Activated CD8-positive, alpha-beta memory T cell treated with anti-CD3 and anti-CD28 coated beads for 48 hours (primary cell): ENCODE data around the gene PPP1R14C.

Experiments
- DNase-seq, 3 experiments: peaks; one replicate each; pipeline ENCODE4 v3.0.0-alpha.2; 2020; ENCODE audit warnings: low read depth in 2 of 3, low spot score in 2 of 3

PPP1R14C gene

DNA sequence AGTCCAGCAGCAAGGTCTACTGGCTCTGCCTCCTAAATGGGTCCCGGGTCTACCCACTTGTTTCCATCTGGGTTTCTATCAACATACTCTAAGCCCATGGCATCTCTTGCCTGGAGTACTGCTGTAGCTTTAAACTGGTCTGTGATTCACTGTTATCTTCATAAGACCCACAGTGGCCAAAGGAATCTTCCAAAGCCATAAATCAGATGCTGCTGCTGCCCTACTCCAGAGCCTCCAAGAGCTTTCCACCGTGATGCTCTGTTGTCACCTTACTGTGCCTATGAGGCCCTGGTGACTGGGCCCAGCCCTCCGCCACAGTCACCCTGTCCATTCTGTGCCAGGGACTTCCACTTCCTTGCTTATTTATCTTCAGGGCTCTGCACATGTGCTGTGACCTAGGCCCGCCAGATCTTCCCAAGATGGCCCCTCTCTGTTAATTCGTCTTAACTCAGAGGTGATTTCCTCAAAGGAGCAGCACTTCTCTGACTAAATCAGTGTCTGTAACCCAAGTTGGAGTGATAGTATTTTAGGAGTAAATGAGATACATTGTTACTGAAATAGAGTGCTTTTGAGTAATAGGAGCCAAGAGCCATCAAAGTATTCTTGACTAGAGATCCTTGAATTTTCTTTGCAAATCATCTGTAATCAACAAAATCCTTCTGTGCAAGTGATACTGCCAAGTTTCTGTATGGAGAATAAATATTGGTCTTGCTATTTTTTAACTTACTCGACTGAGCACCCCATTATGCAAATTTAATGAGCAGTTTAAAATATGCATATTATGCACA is 102.5 kb downstream of the PPP1R14C start:
- no peak for DNase-seq

DNA sequence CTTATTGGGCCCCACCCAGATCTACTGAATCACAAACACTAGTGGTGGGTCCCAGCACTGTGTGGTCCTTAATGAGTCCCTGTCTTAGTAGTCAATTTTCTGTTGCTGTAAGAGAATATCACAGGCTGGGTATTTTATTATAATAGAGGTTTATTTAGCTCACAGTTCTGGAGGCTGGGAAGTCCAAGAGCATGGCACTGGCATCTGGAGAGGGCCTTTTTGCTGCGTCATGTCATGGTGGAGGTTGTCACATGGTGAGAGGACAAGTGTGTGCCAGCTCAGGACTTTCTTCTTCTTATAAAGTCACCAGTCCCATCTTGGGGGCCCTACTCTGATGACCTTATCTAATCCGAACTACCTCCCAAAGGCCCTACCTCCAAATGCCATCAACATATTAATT is 105.0 kb downstream of the PPP1R14C start:
- DNase-seq: no peak

GRCh38 chr6:150248300-150248699 is 105.5 kb downstream of the PPP1R14C start:
- no peak for DNase-seq

DNA sequence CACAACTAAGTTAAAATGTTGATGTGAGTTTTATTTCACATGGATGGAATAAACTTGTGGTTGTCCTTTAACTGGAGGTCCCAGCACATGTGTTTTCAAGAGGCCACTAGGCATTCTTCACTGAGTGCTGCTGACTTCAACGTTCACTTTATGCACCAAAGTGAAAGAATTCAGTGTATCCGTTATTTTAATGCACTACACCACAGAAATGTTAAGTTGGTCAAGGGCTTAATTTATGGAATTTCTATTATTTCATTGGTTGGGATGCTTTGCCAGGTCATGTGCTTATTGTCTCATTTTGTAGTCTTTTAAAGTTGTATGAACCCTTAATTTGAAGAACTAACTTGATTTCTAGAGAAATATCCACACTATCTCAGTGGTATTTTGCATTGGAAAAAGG is 106.4 kb downstream of the PPP1R14C start:
- DNase-seq: no peak

DNA sequence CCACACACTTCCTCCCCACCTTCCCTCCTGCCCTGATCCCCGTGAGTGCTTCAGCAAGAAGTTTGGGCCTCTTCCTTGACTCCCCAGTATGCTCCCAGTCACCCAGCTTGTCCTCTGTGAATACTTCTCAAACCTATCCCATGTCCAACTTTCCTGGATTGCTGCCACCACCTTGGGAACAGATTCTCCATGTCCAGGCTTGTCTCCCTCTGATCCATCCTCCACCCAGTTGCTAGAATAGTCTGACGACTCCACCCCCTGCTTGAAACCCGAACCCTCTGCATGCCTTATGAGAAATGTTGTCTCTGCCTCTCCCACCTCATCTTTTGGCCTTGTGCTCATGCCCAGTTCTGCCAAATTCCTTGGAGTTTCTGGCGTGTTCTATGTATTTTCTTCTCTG is 108.0 kb downstream of the PPP1R14C start:
- DNase-seq: no peak

DNA sequence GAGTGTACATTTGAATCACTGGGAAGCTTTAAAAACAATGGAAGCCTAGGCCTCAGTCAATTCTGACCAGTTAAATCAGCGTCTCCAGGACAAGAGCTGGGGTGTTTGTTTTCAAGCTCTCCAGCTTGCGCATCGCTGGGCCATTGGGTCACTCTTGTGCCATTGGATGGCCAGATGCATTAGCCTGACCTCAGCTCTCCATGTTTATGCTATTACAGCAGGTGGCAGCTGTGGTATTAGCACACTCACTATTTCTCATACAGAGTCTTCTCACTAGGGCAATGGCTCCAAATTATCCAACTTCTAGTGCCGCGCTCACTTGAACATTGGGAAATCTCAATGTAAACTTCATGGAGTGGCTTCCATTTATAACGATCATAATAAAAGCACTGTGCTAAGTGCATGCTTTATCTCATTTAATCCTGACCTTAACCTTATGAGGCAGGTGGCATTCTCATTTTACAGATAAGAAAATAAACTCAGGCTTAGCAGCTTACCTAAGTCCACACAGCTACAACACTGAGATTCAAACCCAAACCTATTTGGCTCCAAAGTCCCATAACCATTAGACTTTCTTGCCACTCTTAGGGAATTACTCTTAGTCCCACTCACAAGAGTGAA is 108.8 kb downstream of the PPP1R14C start:
- DNase-seq: no peak

GRCh38 chr6:150252714-150253444 is 110.0 kb downstream of the PPP1R14C start:
- DNase-seq: no peak

GRCh38 chr6:150253489-150253888 is 110.6 kb downstream of the PPP1R14C start:
- no peak for DNase-seq

- DNase-seq: no peak
These were observed 111.9 kb downstream of the PPP1R14C start for GRCh38 chr6:150254770-150255169.

DNA sequence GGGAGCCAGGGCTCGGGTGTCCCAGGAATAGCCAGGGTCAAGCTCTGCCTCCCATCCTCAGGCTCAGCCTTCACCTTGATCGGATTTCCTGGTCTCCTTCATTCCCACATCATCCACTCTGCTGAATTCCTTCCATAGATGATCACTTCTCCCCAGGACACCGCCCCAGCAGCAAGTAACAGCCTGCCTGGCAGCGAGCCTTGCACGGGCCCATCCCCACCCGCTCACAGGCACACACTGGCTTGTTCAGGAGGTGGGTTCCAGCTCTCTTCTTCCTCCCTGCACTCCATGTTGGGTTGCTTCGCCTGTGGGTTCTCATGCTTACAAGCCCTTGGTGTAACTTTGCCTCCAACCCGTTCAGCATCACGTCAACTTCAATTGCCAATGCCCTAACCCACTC is 113.0 kb downstream of the PPP1R14C start:
- no peak for DNase-seq

- DNase-seq: no peak
These were observed 113.9 kb downstream of the PPP1R14C start for GRCh38 chr6:150256618-150257272.

GRCh38 chr6:150258381-150258780 is 115.5 kb downstream of the PPP1R14C start:
- no peak for DNase-seq

GRCh38 chr6:150260931-150261330 is 118.1 kb downstream of the PPP1R14C start:
- DNase-seq: no peak

- no peak for DNase-seq
These were observed 119.3 kb downstream of the PPP1R14C start for GRCh38 chr6:150261997-150262697.

- DNase-seq: no peak
These were observed 121.0 kb downstream of the PPP1R14C start for GRCh38 chr6:150263765-150264404.

- DNase-seq: no peak
These were observed 123.5 kb downstream of the PPP1R14C start for GRCh38 chr6:150266309-150266708.

DNA sequence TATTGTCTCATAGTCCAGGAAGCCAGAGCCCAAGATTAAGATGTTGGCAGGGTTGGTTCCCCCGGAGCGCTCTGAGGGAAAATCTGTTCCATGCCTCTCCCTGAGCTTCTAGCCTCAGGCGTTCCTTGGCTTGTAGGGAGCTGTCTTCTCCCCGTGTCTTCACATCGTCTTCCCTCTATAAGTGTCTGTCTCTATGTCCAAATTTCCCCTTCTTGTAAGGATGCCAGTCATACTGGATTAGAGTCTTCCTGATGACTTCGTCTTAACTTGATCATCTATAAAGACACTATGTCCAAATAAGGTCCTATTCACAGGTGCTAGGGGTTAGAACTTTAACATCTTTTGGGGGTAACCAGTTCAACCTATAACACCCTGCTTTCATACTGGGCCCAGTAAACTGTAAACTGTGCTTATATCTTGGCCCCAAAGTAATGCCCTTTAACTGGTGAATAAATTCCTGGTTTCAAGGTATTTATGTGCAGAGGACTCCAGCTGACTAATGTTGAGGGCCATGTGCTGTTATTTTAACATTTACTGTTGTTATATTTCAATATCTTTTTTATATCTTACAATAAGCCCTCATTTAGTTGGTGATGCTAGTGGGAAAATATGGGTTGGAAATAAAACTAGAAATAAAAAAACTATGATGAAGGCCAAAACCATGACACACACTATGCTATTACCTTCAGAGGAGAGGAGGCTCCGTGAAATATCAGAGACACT is 124.3 kb downstream of the PPP1R14C start:
- DNase-seq: no peak

DNA sequence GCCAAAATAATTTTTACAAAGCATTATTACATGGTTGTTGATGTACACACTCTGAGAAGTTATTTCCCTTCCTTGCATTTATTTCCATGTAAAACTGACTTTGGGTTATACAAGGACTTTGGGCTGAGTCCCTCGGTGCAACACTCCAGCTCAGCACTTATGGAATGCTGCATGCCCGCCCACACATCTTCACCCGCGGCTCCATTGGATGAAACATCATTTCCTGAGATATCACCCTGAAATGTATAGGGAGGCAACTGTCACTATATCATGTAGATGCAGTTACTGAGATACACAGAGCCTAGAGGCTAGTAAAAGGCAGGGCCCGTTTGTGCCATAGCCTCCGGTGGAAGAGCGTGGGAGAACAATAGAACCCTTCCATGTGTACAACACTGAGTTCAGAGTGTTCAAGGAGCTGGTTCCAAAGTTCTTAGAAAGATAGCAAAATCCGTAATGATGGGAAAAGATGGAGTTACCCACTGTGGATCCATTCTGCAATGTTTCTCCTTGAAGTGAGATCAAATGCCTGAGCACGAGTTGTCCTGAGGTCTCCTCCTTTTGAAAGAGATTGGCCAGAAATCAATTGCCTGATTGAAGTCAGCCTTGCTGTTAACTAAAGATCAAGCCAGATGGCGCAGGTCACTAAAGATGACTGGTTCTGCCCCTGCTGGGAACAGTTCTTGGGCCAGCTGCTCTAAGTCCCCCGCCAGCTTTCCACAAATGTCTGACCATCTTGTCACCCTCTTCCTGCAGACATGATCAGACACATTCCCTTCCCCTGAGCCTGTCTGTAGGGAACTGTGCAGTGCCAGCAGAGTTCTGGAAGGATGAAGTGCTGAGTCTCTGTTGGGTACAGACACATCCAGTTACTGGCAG is 125.1 kb downstream of the PPP1R14C start:
- no peak for DNase-seq
